LNCaP clone FGC (cell line): Measurements from ENCODE around the gene MTTP.

Experiments
- DNase-seq: peaks from one replicate; pipeline ENCODE4 v3.0.0-alpha.2; 2011; ENCODE audit warnings: low read depth
- H3K4me3 ChIP-seq: 2 replicates; pipeline ENCODE4 v1.5.1; 2011; ENCODE audit warnings: mild to moderate bottlenecking, low read depth, low read length, control low read depth
- TF ChIP-seq, protein P1 (sequence below): IDR thresholded peaks from 2 replicates; pipeline ENCODE4 v1.5.1; 2012; ENCODE audit warnings: mild to moderate bottlenecking; ENCODE audit not compliant: control insufficient read depth, insufficient read depth; ENCODE audit errors: extremely low read depth

Gene MTTP

DNA sequence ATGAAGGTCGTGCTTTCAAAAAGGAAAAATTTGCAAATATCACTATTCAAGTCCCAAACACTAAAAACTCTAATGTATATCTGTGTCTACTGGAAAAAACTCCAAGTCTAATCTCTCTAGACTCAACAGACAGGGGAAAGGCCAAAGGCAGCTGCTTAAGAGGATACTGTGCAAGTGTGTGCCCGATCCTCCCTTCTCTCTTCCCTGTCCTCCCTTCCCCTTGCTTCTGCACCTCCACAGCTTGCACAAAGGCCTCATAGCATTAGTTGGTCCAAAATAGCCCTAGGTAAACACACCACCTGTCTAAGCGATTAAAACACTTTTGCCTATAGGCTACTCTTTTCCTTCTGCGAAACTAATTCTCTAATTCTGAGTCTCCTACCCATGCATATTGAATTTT, 72.4 kb downstream of the MTTP start:
- no peak for DNase-seq
- H3K4me3 ChIP-seq = no peak overlapping the region
- TF ChIP-seq, protein P1, sequence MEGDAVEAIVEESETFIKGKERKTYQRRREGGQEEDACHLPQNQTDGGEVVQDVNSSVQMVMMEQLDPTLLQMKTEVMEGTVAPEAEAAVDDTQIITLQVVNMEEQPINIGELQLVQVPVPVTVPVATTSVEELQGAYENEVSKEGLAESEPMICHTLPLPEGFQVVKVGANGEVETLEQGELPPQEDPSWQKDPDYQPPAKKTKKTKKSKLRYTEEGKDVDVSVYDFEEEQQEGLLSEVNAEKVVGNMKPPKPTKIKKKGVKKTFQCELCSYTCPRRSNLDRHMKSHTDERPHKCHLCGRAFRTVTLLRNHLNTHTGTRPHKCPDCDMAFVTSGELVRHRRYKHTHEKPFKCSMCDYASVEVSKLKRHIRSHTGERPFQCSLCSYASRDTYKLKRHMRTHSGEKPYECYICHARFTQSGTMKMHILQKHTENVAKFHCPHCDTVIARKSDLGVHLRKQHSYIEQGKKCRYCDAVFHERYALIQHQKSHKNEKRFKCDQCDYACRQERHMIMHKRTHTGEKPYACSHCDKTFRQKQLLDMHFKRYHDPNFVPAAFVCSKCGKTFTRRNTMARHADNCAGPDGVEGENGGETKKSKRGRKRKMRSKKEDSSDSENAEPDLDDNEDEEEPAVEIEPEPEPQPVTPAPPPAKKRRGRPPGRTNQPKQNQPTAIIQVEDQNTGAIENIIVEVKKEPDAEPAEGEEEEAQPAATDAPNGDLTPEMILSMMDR = no peak

DNA sequence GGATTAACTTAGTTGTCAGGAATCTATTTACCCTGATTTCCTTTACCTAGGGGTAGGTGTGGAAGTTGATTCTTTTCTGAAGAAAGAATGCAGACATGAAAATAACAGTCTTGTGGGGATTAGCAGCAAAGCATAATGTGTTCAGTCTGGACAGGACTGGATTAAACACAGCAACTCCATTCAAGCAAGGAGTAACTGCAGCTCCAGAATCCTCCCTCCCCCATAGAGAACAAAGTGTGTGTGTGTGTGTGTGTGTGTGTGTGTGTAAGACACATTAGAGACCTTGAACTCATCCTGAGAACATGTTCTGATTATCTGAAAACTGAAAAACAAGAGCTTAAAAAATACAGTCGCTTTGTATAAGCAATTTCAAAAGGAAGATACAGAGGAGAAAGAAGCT, 73.7 kb downstream of the MTTP start:
- TF ChIP-seq, protein P1 = no peak

DNA sequence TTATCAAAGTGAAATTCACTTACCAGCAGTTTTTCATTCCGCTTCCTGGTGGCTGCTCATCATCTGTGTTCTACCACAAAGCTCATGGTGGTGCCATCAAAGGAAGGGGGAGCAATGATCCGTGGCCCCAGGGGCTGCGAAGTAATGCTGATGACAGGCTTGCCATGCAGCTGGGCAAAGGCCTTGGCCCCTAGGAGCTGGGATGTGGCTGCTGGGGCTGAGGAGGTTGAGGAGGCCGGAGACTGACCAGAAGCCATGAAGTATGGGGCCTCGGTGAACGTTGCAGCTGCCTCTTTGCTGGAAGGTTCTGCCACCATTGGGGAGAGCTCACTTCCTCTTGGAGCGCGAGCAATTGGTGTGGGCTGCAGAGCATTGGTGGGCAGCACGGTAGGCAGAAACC, 74.6 kb downstream of the MTTP start:
- no peak for DNase-seq
- H3K4me3 ChIP-seq = no peak overlapping the region
- TF ChIP-seq, protein P1 = no peak

More for the DNA sequence above, 73.7 kb downstream of the MTTP start:
- no peak overlapping the region for H3K4me3 ChIP-seq
- no peak for DNase-seq

DNA sequence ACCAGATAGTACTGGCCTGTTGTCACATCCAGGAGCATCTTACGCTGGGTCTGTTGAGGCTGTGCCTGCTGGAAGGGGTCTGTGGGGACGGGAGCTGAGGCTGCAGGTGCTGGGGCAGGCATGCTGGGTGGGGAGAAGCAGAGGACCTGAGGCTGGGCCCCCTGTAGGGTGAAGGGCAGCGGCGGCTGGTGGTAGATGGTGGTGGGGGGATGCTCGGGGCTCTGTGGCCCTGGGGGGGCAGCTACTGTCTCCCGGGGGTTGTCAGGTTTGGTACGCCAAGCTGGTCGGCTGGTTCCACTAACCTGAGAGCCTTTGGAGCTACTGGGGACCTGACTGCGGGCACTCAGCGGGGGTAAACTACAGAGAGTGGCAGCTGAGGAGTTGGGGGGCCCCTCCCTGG, 75.2 kb downstream of the MTTP start:
- DNase-seq = no peak
- no peak overlapping the region for H3K4me3 ChIP-seq
- TF ChIP-seq, protein P1 = no peak

DNA sequence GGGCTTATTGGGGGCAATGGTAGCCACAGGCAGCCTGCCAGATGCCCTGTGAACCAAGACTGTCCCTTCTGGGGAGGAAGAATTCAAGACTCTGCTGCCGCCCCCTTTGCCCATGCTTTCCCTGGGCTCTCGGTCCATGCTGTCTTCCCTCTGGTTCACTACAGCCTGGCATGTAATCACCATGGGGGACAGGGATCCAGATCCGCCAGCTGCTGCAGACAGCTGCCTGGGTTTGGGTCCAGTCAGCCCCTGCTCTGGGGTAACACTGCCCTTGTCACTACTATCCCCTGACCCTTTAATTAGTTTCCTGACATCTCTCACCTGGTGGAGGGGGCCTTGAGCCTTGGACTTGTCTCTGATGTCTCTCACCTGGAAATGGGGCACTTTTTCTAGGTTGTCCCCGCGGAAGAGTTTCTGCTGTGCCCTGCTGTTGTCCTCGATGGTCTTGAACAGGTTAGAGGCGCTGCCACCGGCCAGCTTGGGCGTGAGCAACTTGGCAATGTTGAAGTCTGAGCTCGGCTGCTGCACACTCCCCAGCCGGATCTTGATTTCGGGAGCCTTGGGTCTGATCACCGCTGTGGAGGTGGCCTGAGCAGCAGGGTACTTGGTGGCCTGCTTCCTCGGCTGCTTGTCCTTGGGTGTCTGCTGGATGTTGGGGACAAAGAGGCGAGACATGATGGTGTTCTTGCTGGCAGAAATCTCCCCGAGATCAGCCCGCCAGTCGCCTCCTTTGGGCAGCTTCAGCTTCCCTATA, 76.6 kb downstream of the MTTP start:
- H3K4me3 ChIP-seq = no peak overlapping the region
- TF ChIP-seq, protein P1 = no peak
- no peak for DNase-seq

DNA sequence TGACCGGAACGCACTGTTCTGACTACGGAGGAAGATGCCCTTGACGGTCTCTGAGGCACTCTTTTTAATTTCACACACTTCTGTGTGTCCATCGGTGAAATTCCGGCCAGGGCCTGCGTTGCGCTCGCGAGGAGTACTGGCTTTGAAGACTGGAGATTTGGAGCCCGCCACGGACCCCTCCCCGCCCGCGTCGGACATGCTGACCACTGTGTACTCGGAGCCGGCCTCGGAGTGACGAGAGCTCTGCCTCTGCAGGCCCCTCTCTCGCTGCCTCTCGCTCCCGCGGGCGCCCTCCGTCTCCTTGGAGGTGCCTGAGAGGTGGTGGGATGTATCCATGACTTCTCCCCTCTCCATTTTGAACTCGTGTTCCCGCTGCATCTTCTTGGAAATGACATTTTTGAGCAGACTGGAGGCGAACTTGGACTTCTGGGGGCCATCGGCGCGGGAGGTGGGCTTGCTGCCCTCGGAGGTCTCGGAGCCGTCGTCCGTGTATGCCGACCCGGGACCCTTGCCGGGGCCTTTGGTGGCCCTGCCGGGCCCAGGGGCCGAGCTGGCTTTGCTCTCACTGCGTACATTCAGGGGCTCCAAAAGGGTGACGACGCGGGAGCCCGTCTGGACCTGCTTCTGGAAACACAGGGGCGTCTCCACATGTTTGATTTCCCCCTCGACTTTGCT, 77.3 kb downstream of the MTTP start:
- H3K4me3 ChIP-seq = no peak overlapping the region
- TF ChIP-seq, protein P1 = no peak
- DNase-seq = no peak
